LNCaP clone FGC (cell line): ENCODE measurements around the gene PRRT2.
A peak's percentile ranks its signal among the peaks of the same experiment; 100 is the strongest.

Source experiments
- DNase-seq: peaks from one replicate; pipeline ENCODE4 v3.0.0-alpha.2; 2011; ENCODE audit warnings: low read depth
- H3K4me3 ChIP-seq: 2 replicates; pipeline ENCODE4 v1.5.1; 2011; ENCODE audit warnings: mild to moderate bottlenecking, low read depth, low read length, control low read depth
- CTCF ChIP-seq: IDR thresholded peaks from 2 replicates; pipeline ENCODE4 v1.5.1; 2012; ENCODE audit warnings: mild to moderate bottlenecking; ENCODE audit not compliant: control insufficient read depth, insufficient read depth; ENCODE audit errors: extremely low read depth

The PRRT2 gene

GRCh38 chr16:29814592-29814991 lies 2.6 kb downstream of the PRRT2 start:
- no peak overlapping the region; the same call in 1 of the 2 replicates for H3K4me3 ChIP-seq
- no peak for TF ChIP-seq CTCF
- no peak for DNase-seq

- H3K4me3 ChIP-seq = peak overlapping the region; percentile 77
- no peak for TF ChIP-seq CTCF
- no peak for DNase-seq
These were observed 3.2 kb downstream of the PRRT2 start for GRCh38 chr16:29815032-29815721.

GRCh38 chr16:29815793-29816693 lies 4.0 kb downstream of the PRRT2 start, which contains the start of gene PAGR1:
PAGR1 (plus strand) TSS chr16:29816152; CDS start chr16:29816526, 374 bp downstream.
- peak; percentile 100 for DNase-seq
- peak within 1 kb of the TSS; percentile 77 for H3K4me3 ChIP-seq
- TF ChIP-seq CTCF = peak; percentile 77

- H3K4me3 ChIP-seq = peak overlapping the region; percentile 77
- TF ChIP-seq CTCF = no peak
- no peak for DNase-seq
These were observed 4.9 kb downstream of the PRRT2 start for GRCh38 chr16:29816694-29817441.

GRCh38 chr16:29818082-29818481 lies 6.1 kb downstream of the PRRT2 start:
- TF ChIP-seq CTCF = no peak
- no peak overlapping the region for H3K4me3 ChIP-seq
- no peak for DNase-seq

GRCh38 chr16:29819506-29819905 lies 7.5 kb downstream of the PRRT2 start:
- TF ChIP-seq CTCF = no peak
- H3K4me3 ChIP-seq = no peak overlapping the region
- no peak for DNase-seq
